NCI-H1092 (cell line): ENCODE measurements around the gene SIX3.

Source experiments
- DNase-seq: peaks from one replicate; lab custom pipeline; 2025; lab: John Stamatoyannopoulos, UW

The SIX3 gene

DNA sequence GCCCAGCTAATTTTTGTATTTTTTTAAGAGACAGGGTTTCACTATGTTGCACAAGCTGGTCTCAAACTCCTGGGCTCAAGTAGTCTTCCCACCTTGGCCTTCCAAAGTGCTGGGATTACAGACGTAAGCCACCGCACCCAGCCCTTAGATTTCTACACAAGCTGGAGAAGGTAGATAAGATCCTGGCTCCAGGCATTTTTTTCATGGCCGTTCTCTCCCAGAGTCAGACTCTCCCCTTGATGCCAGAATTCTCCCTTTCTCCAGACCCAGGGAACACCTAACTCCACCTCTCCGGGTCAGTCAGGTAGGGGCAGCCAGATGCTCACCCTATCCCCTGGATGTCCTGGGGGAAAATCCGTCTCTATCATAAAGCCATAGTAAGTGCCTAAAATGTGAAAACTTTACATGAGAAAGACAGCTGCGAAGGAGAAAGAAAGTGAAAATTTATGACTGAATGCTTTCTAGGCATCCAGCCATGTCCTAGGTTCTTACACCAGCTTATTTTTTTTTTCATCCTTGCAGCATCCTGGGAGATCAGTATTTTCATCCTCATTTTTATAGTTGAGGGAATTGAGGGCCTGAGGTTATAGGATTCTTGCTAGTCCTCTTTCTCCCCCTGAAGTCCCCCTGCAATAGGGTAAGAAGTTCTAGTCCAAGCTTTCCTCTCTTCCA, 16.3 kb downstream of the SIX3 start:
- no peak for DNase-seq

GRCh38 chr2:44959855-44960254, 18.4 kb downstream of the SIX3 start:
- DNase-seq: no peak

DNA sequence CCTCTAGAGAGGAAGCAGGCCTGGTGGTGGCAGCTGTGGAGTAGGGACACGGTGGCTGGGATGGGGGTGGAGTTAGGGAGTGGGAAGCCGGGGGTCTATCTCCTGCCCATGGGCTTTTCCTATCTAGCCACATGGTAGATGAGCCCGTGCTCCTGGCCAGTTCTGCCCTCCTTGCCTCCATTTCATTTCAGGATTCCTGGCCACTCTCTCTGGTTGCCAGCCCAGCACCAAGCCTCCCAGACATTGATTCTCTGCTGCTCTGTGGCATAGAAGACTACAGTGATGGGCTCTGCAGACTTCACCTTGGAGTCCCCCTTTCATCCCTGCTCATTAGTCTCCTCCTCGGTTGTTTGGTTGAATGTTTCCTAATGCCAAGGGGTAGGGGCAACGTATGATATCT, 19.4 kb downstream of the SIX3 start:
- no peak for DNase-seq

GRCh38 chr2:44962176-44962695, 20.7 kb downstream of the SIX3 start:
- no peak for DNase-seq

DNA sequence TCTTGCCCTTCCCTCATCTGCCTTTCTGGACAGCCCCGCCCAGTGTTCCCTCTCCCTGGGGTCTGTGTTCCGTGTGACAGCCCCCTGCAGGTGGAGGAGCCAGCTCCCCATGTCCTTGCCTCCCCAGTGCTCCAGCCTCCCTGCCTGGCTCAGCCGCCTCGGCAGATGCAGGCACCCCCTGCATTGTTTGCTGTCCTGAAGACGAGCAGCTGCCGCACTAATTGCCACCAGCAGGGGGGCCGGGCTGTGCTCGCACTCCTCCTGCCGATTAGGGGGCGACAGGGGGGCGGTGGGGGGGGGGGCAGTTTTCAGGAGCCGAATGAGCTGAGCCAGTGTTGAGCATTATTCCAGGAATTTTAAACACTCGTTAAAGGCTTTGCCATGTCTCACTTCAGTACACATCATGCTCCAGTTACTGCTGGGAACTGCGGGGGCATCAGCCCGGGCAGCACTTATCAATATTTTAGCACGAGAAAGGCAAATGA, 23.3 kb downstream of the SIX3 start:
- DNase-seq: peak; percentile 32

DNA sequence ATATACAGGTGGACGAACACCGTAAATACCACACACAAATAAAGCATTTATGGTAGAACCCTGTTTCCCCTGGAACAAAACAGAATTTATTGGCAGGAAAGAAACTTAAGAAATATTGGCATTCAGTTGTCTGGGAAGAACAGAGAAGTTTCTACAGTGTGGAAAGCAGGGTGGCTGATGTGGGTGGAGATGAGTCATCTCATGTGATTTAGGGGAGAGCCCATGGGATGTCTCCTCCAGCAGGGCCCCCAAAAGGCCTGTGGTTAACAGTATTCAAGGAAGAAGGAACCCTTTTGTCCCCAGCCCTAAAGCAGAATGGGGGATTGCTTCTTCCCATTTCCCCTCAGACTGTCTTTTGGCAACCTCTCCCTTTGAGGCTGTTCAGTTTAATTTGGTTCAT, 24.2 kb downstream of the SIX3 start:
- DNase-seq: no peak

- no peak for DNase-seq
Observed at GRCh38 chr2:44967056-44967455, 25.6 kb downstream of the SIX3 start.

DNA sequence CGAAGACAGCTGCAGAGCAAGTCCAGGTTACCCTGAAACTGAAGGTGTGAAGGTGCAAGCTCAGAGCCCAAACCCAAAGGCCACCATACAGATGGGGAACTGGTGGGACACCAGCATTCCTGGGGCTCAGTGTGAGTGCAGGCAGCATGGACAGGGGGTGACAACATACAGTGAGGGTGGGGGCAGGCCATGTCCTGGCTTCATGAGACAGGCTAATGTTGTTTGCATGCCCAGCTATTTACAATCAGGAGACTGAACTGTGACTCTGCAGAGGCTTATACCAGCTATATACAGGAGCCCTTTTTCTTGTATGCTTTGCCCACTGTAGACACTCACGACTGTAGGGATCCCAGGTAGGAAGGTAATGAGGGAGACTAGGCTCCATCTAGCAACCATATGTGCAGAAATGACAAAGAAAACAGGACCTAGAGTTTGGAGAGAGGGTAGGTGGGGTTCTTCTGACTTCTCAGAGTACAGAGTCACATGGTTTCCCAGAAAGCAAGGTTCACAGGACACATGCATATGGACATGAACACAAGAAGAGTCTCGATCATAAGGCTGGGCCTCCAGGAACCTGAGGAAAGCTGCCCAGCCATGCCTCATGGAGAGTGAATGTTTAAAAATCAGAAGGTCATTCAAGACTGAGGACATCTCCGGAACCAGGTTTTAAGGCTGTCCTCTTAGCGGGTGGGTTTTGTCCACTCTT, 26.4 kb downstream of the SIX3 start:
- DNase-seq: no peak

- no peak for DNase-seq
Observed at GRCh38 chr2:44969936-44970335, 28.4 kb downstream of the SIX3 start.

DNA sequence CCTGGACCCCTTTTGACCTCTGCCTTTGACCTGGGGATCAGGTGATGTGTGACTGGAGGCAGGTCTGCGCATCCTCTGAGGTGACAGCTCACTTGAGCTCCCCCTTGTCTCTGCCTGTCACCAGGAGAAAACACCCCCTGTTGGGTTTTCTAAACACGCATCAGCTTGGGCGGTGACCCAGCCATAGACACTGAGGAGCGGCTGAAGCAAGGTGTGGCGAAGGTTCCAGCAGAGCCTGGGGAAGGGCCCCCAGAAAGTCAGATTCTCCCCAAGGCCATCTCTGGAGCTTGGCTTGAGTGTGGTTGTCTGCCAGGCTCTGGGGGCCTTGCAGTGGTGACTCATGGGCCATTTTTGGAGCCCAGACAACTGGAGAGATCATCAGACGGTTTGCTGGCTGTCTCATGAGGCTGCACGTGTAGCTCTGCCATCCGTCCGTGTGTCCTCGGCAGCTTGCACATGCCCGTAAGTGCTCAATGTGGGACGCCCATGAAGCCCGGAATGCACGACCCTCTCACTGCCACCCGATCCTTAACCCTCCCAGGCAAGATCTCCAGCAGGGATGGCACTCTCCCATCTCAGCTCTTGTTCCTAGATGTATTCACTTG, 29.4 kb downstream of the SIX3 start:
- DNase-seq: no peak

- peak; percentile 21 for DNase-seq
Observed at GRCh38 chr2:44972771-44973535, 31.5 kb downstream of the SIX3 start.

DNA sequence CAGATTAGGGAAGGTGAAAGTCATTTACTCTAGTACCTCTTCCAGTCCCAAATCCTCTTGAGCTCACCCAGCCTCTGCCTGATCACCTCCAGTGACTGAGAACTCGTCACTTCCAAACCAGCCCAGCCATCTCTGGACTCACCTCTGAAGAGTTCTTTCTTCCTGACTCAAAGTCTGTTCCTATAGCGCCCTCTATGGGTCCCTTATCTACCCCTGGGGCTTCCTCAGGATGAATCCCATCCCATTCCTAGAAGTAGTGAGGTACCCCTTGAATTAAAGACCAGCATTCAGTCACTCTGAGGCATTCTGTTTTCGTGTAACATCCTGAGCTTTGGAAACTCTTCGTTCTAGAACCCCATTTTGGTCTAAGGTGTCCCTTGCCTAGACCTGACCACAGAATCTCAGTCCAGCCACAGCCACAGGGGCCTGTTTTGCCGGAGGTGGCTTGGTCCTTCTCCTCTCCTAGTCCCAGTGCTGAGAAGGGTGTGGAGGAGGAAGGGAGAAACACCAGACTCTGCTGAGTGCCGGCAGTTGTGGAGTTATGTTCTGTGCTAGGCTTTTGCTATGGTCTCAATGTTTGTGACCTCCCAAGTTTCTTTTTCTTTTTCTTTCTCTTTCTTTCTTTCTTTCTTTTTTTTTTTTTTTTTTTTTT, 32.7 kb downstream of the SIX3 start:
- peak; percentile 62 for DNase-seq

- no peak for DNase-seq
Observed at GRCh38 chr2:44975571-44976450, 34.3 kb downstream of the SIX3 start.

DNA sequence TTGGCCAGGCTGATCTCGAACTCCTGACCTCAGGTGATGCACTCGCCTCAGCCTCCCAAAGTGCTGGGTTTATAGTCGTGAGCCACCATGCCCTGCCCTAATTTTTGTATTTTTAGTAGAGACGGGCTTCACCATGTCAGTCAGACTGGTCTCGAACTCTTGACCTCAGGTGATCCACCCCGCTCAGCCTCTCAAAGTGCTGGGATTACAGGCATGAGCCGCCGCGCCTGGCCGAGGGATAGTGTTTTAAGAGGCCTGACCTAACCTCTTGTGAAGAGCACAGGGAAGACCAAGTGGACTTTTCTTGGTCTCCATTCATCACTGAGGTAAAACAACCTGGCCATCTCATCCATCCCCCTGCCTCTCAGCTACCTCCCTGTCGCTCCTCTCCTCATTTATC, 38.1 kb downstream of the SIX3 start:
- DNase-seq: no peak

GRCh38 chr2:44980751-44981713, 39.5 kb downstream of the SIX3 start:
- no peak for DNase-seq

DNA sequence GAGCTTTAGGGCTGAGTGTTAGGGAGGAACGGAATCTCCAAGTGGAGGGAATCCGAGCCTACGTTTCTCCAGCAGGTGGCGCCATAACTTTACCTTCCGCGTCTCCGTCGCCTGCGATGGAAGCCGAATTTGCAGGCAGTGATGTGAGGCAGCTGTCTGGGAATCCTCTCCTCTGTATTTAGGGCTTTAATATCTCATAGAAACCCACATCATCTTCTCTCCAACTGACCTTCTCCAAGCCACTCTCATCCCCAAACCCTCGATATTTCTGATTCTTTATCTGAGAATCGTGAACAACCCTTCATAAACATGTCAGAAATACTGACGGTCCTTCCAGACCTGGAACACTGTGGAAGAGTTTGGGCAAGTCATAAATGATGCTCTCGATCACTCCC, 40.2 kb downstream of the SIX3 start:
- peak; percentile 57 for DNase-seq

DNA sequence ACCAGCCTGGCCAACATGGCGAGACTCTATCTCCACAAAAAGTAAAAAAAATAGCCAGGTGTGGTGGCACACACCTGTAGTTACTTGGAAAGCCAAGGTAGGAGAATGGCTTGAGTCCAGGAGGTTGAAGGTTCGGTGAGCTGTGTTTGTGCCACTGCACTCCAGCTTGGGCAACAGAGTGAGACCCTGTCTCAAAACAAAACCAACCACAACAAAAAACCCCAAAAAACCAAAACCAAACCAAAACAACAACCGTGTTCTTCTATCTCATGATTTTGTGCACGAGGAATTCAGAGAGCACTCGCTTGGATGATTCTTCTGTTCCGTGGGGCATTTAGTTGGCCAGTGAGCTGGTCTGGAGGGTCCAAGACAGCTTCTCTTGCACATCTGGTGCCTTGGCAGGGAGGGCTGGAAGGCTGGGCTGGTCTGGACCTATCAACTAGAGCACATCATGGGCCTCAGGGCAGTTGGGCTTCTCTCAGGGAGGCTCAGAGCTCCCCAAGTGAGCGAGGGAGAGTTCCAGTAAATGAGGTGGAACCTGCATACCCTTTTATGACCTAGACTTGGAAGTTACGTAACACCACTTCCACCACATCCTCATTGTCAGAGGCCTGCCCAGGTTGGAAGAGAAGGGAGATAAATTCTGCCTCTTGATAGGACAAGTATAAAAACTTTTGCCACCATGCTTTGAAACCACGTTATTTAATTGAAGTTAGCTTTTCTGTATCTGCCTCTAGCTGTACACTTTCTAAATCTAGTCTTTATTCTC, 42.5 kb downstream of the SIX3 start:
- no peak for DNase-seq

- DNase-seq: no peak
Observed at GRCh38 chr2:44989176-44989575, 47.7 kb downstream of the SIX3 start.

GRCh38 chr2:44994377-44994776, 52.9 kb downstream of the SIX3 start:
- DNase-seq: no peak
